ENCODE measurements around the gene HOXC4. TPM values are rescaled to one million over a fixed set of nuclear protein-coding genes. Genes with fewer than 3 reads are reported as not detected.

The HOXC4 gene
- total and polyA plus RNA-seq, 2 donors (not counting 3 experiments of a cell fraction or from before 2014, with no cell fraction given), result 0.06 to 0.58 TPM

DNA sequence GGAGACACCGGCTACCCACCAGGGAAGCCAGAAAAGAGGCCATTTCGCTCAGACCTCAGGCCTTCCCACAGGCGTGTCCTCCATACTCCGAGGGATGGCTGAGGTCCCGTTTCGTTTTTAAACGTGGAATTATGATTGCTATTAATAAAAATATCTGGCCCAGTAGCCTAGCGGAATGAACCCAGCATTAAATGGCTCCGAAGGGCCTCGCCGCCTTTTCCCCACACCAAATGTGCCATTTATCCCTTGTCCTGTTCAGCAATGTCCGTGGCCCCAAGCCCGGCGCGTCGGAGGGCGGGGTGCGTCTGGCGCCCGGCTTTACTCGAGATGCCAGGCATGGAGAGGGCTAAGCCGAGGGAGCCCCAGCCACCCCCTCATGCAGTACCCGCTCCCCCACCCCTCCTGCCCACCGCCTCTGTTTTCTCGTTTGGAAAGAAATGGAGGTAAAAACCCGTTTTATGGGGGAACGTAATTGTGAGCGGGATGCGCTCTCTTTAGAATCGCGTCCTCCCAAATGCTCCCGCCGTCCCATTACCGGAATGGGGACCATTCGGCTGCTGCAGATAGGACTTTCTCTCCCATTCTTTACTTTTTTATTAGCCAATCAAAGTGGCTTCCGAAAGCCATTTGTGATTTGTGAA, 39.1 kb upstream of the HOXC4 start:
- BruUV-seq (replicated peaks), result no TSS peak
- Histone ChIP-seq H3K79me2 (ENCODE audit: control insufficient read depth, insufficient read depth, low read length) (no peaks in the 10 kb centered on the region), H2AFZ (ENCODE audit: low read depth, low read length) (no peak overlapping the region), H3K4me1 (ENCODE audit: control insufficient read depth, extremely low read depth, insufficient read depth, low read length) (peaks cover 3% of the 10 kb centered on the region), H3K27me3 (ENCODE audit: control insufficient read depth in 2 of 2, insufficient read depth in 2 of 2, low read length in 2 of 2) (peaks cover 81 to 92% of the 10 kb centered on the region in 2 experiments), H3K9me3 (replicated peaks; ENCODE audit: control insufficient read depth, insufficient read depth, low read length) (no peaks in the 10 kb centered on the region), H3K9me1 (replicated peaks; ENCODE audit: control insufficient read depth, extremely low read depth, insufficient read depth, low read length) (no peaks in the 10 kb centered on the region), H3K9ac (replicated peaks; ENCODE audit: extremely low read depth, insufficient read depth, low read length) (no peak overlapping the region), H3K36me3 (ENCODE audit: control insufficient read depth in 2 of 2, extremely low read depth in 1 of 2, insufficient read depth in 2 of 2, low read length in 2 of 2) (no peaks in the 10 kb centered on the region), H4K20me1 (replicated peaks; ENCODE audit: control insufficient read depth, extremely low read depth, insufficient read depth, low read length) (no peaks in the 10 kb centered on the region), H3K4me3 (replicated peaks in 1 of 3; ENCODE audit: insufficient read depth in 1 of 3, low read depth in 1 of 3, low read length in 3 of 3) (no peak overlapping the region), H3K27ac (ENCODE audit: insufficient read depth, low read depth, low read length) (no peak overlapping the region), H3K4me2 (ENCODE audit: insufficient read depth, low read length) (no peak overlapping the region)
- DNase-seq (ENCODE audit: low read depth, low spot score) (no peak), FAIRE-seq (no peak)
- TF ChIP-seq, protein P1, sequence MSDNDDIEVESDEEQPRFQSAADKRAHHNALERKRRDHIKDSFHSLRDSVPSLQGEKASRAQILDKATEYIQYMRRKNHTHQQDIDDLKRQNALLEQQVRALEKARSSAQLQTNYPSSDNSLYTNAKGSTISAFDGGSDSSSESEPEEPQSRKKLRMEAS (IDR thresholded peaks at IDR 0.05; ENCODE audit: insufficient read depth, insufficient read length), result no peak
- TF ChIP-seq JUN (IDR thresholded peaks at IDR 0.05; ENCODE audit: borderline replicate concordance, insufficient read depth, insufficient read length, low read depth) (no peak), EZH2 (IDR thresholded peaks at IDR 0.05; ENCODE audit: borderline replicate concordance, low read depth, low read length, severe bottlenecking) (peak; percentile 93)
- dilution Hi-C loops (cut with MboI; ENCODE audit: extremely low pct_ligation_motif_present, low sequenced_read_pairs) (no loop called here), intact Hi-C loops (cut with micrococcal nuclease) (no loop called here)
- ChIA-PET POLR2A (no interaction called here), CTCF (interaction anchor here (1.1 to 17.0 kb wide), 5 partner anchors 8 to 257 kb away, joined by 3 to 616 read pairs (median 5); partner anchors contain the start of genes HOXC9 and SMUG1)

DNA sequence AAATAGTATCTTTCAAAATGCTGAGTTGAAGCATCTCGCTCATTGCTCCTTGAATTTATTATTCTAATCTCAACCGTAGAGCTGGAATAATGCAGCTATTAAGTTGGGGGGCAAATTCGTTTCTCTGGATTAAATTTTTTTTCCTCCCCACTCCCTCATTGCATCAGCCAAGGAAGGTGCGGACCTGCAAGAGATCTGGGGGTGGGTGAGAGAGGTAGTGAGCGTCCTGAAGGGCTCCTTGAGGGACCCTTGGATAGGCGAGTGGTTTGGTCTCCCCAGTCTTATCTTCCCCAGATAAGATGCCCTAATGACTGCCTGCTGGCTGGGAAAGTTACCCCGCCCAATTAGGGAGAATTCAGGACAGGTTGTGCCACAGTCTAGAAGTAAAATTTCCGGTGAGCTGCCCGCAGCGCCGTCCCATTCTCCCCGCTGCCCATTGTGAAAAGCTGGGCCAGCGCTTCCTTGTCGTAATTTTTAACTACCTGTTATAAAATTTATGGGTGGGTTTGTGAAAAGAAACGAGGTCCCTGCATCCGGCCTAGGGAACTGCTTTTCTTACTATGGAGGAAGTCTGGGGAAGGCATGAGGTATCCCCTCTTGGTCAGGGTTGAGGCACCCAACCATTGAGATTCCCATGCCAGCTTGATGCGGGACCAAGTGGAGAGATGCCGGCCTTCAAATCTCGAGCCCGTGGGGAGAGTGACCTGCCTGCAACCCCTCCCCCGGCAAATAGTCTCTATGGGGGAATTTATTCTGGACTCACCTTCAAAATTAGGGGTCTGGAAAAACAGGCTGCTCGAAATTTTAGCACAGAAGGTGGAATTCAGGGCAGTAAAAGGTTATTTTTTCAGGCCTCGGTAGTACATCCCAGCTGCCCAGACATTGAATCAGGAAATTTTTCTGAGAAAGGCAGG, 38.4 kb upstream of the HOXC4 start:
- Histone ChIP-seq H2AFZ (ENCODE audit: low read depth, low read length) (no peak overlapping the region), H3K36me3 (ENCODE audit: control insufficient read depth in 2 of 2, extremely low read depth in 1 of 2, insufficient read depth in 2 of 2, low read length in 2 of 2) (no peaks in the 10 kb centered on the region), H4K20me1 (replicated peaks; ENCODE audit: control insufficient read depth, extremely low read depth, insufficient read depth, low read length) (no peaks in the 10 kb centered on the region), H3K9me3 (replicated peaks; ENCODE audit: control insufficient read depth, insufficient read depth, low read length) (no peaks in the 10 kb centered on the region), H3K27ac (ENCODE audit: insufficient read depth, low read depth, low read length) (no peak overlapping the region), H3K4me3 (replicated peaks in 1 of 3; ENCODE audit: insufficient read depth in 1 of 3, low read depth in 1 of 3, low read length in 3 of 3) (no peak overlapping the region), H3K9me1 (replicated peaks; ENCODE audit: control insufficient read depth, extremely low read depth, insufficient read depth, low read length) (no peaks in the 10 kb centered on the region), H3K4me1 (ENCODE audit: control insufficient read depth, extremely low read depth, insufficient read depth, low read length) (peaks cover 3% of the 10 kb centered on the region), H3K9ac (replicated peaks; ENCODE audit: extremely low read depth, insufficient read depth, low read length) (no peak overlapping the region), H3K27me3 (ENCODE audit: control insufficient read depth in 2 of 2, insufficient read depth in 2 of 2, low read length in 2 of 2) (peaks cover 80 to 91% of the 10 kb centered on the region in 2 experiments), H3K79me2 (ENCODE audit: control insufficient read depth, insufficient read depth, low read length) (no peaks in the 10 kb centered on the region), H3K4me2 (ENCODE audit: insufficient read depth, low read length) (no peak overlapping the region)
- FAIRE-seq (no peak), DNase-seq (ENCODE audit: low read depth, low spot score) (no peak)
- ChIA-PET POLR2A (no interaction called here), CTCF (interaction anchor here (1.1 to 17.0 kb wide), 5 partner anchors 9 to 258 kb away, joined by 3 to 616 read pairs (median 5); partner anchors contain the start of genes HOXC9 and SMUG1)
- intact Hi-C loops (cut with micrococcal nuclease), result no loop called here
- dilution Hi-C loops (cut with MboI; ENCODE audit: extremely low pct_ligation_motif_present, low sequenced_read_pairs), result no loop called here
- peak; percentile 62 for TF ChIP-seq EZH2 (IDR thresholded peaks at IDR 0.05; ENCODE audit: borderline replicate concordance, low read depth, low read length, severe bottlenecking)
- no peak for TF ChIP-seq POLR2A (IDR thresholded peaks at IDR 0.05; ENCODE audit: low read depth, low read length)
- TF ChIP-seq FOS (IDR thresholded peaks at IDR 0.05; ENCODE audit: borderline replicate concordance, insufficient read depth, low read length), result no peak
- TF ChIP-seq JUN (IDR thresholded peaks at IDR 0.05; ENCODE audit: borderline replicate concordance, insufficient read depth, insufficient read length, low read depth), result no peak
- TF ChIP-seq, protein P1 (IDR thresholded peaks at IDR 0.05; ENCODE audit: insufficient read depth, insufficient read length), result no peak
- TF ChIP-seq POLR2AphosphoS5 (IDR thresholded peaks at IDR 0.05; ENCODE audit: insufficient read depth, low read depth, low read length), result no peak
- TF ChIP-seq, protein P2, sequence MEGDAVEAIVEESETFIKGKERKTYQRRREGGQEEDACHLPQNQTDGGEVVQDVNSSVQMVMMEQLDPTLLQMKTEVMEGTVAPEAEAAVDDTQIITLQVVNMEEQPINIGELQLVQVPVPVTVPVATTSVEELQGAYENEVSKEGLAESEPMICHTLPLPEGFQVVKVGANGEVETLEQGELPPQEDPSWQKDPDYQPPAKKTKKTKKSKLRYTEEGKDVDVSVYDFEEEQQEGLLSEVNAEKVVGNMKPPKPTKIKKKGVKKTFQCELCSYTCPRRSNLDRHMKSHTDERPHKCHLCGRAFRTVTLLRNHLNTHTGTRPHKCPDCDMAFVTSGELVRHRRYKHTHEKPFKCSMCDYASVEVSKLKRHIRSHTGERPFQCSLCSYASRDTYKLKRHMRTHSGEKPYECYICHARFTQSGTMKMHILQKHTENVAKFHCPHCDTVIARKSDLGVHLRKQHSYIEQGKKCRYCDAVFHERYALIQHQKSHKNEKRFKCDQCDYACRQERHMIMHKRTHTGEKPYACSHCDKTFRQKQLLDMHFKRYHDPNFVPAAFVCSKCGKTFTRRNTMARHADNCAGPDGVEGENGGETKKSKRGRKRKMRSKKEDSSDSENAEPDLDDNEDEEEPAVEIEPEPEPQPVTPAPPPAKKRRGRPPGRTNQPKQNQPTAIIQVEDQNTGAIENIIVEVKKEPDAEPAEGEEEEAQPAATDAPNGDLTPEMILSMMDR (IDR thresholded peaks at IDR 0.05; ENCODE audit: extremely low read depth in 1 of 2, insufficient read depth in 1 of 2, low read depth in 1 of 2, low read length in 2 of 2), result no peak
- no peak for TF ChIP-seq MYC (IDR thresholded peaks at IDR 0.05; ENCODE audit: low read depth, low read length)
- no TSS peak for BruUV-seq (replicated peaks)
